ENCODE data around the gene NUBP2.
A peak's percentile ranks its signal among the peaks of the same experiment; 100 is the strongest.
"Not testable (repeated sequence)": the region's sequence is repeated elsewhere in the genome, so short reads cannot be mapped to it uniquely, and the experiment has no call there.

NUBP2 gene

GRCh38 chr16:1787322-1788094 is 4.7 kb downstream of the NUBP2 start:
- DNase-seq: no peak

GRCh38 chr16:1788095-1788707 is 5.4 kb downstream of the NUBP2 start:
- DNase-seq: no peak

- DNase-seq: peak; percentile 1
These were observed 5.9 kb downstream of the NUBP2 start for GRCh38 chr16:1788708-1789100.

GRCh38 chr16:1789643-1790045 is 6.9 kb downstream of the NUBP2 start:
- no peak for DNase-seq

- DNase-seq: no peak
These were observed 7.5 kb downstream of the NUBP2 start for GRCh38 chr16:1790261-1790610.

GRCh38 chr16:1790611-1791255 is 8.0 kb downstream of the NUBP2 start:
- DNase-seq: no peak

- no peak for DNase-seq
These were observed 8.6 kb downstream of the NUBP2 start for GRCh38 chr16:1791256-1791942.

GRCh38 chr16:1791943-1792812 is 9.4 kb downstream of the NUBP2 start:
- DNase-seq: no peak

- DNase-seq: no peak
These were observed 10.2 kb downstream of the NUBP2 start for GRCh38 chr16:1792836-1793577.

GRCh38 chr16:1793578-1794220 is 10.9 kb downstream of the NUBP2 start, which contains the start of gene IGFALS:
Gene IGFALS (minus strand): TSS chr16:1793705. CDS start chr16:1793652, 53 bp downstream.
- no peak for DNase-seq

- no peak for DNase-seq
These were observed 11.6 kb downstream of the NUBP2 start for GRCh38 chr16:1794221-1794871.

- DNase-seq: no peak
These were observed 12.3 kb downstream of the NUBP2 start for GRCh38 chr16:1794908-1795666.

- DNase-seq: not testable (repeated sequence)
These were observed 16.5 kb downstream of the NUBP2 start for GRCh38 chr16:1799263-1799662.

- no peak for DNase-seq
These were observed 17.9 kb downstream of the NUBP2 start for GRCh38 chr16:1800701-1801100.

GRCh38 chr16:1807626-1808025 is 24.9 kb downstream of the NUBP2 start:
- DNase-seq: no peak

- DNase-seq: no peak
These were observed 25.9 kb downstream of the NUBP2 start for GRCh38 chr16:1808691-1809090.

- no peak for DNase-seq
These were observed 26.6 kb downstream of the NUBP2 start for GRCh38 chr16:1809281-1809801.

- DNase-seq: no peak
These were observed 27.3 kb downstream of the NUBP2 start for GRCh38 chr16:1810106-1810505.

GRCh38 chr16:1810536-1810935 is 27.8 kb downstream of the NUBP2 start:
- no peak for DNase-seq

GRCh38 chr16:1812732-1813163 is 30.0 kb downstream of the NUBP2 start:
- DNase-seq: peak; percentile 11

All from NCI-H1694 treated with DMSO at 0.1 percent for 48 hours (cell line).